ENCODE results near the gene TTBK1.
"Not testable (repeated sequence)": the region's sequence is repeated elsewhere in the genome, so short reads cannot be mapped to it uniquely, and the experiment has no call there.

Gene TTBK1

DNA sequence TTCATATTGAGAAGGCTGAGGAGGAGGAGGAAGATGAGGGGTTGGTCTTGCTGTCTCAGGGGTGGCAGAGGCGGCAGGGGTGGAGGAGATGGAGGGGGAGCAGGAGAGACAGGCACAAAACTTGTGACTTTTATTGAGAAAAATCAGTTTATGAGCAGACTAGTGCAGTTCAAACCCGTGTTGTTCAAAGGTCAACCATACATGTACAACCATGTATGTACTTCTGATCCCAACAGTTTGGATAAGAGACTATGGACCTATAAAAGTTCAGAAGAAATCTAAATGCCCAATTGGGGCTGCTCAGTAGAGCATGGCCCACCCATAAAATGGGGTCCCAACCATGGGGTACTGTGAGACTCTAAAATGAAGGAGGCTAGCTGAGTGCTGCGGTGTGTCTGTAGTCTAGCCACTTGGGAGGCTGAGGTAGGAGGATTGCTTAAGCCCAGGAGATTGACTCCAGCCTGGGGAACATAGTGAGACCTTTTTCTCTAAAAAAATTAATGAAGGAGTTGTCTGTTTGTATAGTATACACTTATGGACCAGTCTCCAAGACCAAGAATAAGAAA lies 47.1 kb downstream of the TTBK1 start:
- no peak for DNase-seq

DNA sequence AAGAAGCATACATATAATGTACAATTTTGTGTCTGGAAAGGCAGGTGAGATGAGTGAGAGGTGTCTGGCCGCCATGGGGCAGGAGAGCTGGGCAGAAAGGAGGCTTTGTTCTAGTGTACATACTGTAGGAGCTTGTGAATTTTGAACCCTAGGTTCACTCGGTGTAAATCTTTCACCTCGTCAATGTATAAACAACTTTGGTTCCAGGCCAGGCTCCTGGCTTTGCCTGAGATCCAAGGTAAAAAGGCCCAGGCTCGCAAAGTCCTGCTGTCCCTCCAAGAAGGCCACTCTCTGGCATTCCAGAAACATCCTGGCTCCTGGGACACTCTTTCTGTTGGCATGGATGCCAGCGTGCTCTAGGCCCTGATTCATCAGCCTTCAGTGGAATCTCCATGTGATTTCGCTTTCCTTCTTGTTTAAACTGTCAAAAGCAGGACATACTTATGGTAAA lies 47.6 kb downstream of the TTBK1 start:
- DNase-seq, result no peak

DNA sequence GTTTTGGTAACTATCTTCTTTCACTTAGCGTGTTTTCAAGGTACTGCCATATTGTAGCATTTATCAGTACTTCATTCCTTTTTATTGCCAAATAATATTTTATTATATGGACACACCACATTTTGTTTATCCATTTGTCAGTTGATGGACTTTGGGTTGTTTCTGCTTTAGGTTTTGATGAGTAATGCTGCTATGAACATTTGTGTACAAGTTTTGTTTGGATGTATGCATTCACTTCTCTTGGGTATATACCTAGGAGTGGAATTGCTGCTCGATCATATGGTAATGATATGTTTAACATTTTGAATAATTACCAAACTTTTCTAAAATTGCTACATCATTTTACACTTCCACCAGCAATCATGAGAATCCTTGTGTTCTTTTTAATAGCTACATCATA lies 48.4 kb downstream of the TTBK1 start:
- no peak for DNase-seq

DNA sequence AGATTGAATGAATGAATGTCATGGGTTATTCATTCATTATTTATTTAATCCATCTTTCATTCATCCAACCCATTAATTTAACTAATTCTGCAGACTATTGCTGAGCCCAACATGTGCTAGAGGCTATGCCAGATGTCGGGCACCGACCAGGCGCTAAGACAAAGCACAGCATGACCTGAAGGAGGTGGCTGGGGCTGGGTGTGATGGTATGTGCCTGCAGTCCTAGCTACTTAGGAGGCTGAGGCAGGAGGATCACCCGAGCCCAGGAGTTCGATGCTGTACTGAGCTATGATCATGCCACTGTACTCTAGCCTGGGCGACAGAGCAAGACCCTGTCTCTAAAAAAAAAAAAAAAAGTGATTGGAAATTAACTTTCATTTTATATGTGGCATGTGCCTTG lies 49.1 kb downstream of the TTBK1 start:
- no peak for DNase-seq

DNA sequence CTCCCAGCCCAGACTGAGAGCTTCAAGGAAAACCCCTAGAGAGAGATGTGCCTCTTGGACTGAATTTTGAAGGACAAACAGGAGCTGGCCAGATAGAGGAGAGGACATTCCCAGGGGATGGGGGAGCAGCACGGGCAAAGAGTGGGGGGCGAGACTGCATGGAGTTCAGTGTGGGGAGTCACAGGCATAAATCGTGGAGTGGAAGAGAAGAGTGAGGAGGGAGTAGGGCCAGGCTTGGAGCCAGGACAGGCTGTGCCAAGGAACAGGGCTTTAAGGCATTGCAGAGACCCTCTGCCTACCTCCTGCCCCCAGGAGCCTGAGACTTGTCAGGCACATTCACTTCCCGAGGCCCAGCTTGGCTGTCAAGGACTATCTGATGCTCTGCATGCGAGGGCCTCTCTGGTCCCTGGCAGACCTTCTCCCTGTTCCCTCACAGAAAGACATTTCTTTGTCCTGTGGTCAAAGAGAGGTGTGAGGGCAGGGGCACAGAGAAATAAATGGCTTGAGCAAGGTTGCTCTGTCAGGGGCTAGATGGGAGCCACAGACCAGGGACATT lies 49.6 kb downstream of the TTBK1 start:
- no peak for DNase-seq

DNA sequence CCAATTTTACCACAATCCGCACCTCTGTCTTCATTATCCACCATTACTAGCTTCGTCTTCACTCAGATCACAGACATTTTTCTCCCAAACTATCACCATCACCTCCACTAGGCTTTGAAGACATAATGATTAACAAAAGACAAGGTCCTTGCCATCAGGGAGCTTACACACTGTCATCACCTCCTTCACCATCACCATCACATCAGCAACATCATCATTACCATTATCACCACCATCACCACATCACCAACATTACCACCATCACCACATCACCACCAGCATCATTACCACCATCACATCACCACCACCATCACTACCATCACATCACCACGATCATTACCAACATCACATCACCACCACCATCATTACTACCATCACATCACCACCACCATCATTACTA lies 50.4 kb downstream of the TTBK1 start:
- DNase-seq, result no peak

DNA sequence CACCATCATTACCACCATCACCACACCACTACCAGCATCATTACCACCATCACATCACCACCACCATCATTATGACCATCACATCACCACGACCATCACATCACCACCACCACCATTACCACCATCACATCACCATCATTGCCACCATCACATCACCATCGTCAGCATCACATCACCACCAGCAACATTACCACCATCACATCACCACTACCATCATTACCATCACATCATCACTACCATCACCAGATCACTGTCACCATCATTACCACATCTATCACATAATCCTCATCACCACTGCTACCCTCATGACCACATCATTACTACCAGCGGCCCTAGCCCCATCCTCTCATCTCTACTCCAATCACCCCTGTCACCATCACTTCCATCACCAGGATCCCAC lies 51.3 kb downstream of the TTBK1 start:
- DNase-seq, result no peak

DNA sequence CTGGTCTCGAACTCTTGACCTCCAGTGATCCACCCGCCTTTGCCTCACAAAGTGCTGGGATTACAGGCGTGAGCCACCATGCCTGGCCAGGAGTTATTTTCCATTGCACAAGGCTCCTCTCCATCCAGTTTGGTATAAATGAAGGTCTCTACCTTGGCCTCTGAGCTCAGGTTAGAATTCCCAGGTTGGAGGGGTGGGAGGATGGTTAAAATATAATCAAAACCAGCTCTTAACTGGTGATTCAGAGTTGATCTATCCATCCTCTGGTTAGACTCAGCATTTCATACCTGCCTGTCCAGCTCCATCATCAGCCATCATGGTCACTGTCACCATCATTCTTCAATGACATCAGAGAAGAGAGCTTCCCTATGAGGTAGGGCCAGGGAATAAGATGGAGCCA lies 52.2 kb downstream of the TTBK1 start:
- DNase-seq, result no peak

DNA sequence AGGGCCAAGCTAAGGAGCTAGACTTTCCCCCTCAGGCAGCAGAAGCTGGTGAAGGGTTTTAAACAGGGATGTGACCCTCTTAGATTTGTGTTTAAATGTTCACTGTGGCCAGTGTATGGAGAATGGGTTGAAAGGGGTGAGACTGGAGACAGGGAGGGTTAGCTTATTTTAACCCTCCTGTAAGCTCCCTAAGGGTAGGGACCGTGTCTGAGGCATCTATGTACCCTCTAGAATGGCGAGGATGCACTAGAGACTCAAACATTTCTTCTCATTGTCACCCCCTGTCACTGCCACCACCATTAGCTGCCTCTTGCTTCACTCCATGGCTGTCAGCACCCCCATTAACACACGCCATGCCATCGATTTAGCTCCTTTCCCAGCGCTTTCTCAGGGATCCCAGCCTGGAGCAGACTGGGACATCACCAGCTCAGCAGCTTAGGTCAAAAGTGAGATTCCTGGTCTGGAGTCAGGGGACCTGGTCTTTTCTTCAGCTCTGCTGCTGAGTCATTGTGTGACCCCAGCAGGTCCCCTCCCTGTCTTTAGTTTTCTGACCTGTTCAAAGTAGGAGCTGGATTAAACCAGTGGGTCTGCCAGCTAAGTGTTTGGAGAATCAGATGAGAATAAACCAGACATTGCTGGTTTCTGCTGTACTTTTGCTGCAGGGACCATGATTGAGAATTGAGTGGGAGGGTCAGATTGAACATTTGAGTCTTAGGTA lies 53.7 kb downstream of the TTBK1 start:
- no peak for DNase-seq

DNA sequence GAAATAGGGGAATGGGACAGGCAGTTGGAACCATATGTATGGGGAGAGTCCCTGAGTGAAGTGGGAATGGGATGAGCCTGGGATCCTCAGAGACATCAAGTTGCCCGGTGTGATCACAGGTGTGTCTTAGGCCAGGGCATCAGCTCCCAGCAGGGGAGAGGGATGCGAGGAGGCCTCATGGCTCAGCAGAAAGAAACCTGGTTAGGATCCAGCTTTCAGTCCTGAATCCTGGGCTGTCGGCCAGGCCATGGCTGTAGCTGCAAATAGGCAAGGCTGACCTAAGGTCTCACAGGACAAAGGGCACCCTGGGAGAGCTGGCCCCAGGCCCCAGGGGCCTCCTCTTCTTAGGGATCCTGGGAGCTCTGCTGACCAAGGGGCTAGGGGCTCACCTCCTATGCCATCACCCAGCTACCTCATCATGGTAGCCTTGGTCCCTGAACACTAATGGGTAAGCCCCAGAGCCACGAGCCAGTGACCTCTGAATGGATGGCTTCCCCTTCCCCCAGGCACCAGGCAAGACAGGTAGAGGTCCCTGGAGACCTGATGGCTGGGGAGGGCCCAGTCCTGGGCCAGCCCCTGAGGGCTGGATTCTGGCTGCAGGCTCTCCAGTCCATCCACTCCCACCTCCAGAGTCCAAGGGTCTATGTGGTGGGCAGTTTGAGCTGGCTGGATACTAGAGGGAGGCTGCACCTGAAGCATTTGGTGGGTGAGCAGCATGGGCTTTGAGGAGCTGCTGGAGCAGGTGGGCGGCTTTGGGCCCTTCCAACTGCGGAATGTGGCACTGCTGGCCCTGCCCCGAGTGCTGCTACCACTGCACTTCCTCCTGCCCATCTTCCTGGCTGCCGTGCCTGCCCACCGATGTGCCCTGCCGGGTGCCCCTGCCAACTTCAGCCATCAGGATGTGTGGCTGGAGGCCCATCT lies 54.6 kb downstream of the TTBK1 start, which contains the start of gene SLC22A7:
Gene SLC22A7, plus strand, starts transcription at position 617 of the 921 bp plus-strand sequence. Its CDS starts 99 bp downstream, at position 716.
- no peak for DNase-seq

DNA sequence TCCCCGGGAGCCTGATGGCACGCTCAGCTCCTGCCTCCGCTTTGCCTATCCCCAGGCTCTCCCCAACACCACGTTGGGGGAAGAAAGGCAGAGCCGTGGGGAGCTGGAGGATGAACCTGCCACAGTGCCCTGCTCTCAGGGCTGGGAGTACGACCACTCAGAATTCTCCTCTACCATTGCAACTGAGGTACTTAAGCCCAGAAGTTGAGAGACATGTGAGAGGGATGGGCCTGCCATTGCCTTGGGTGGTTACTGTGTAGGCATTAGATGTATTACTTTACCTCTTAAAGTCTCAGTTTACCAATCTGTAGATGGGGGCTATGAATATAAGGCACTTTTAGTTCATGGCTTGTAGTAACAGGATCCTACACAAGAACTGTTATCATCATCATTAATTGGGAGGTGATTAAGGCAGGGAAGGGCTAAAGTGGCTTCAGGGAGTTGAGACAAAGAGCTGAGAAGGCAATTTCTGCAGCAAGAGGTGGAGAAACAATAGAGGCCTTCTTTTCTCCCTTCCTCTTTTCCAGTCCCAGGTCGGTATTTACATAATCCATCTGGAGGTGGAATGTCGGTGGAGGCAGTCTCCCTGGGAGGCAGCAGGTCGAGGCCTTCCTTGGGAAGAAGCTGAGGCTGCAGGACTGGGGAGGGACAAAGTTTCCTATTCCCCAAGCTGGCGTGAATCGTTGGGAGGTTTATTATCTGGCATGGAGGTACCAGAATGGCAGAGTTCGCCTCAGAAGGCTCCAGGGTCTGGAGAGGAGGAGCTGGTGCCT lies 55.5 kb downstream of the TTBK1 start:
- DNase-seq, result no peak

DNA sequence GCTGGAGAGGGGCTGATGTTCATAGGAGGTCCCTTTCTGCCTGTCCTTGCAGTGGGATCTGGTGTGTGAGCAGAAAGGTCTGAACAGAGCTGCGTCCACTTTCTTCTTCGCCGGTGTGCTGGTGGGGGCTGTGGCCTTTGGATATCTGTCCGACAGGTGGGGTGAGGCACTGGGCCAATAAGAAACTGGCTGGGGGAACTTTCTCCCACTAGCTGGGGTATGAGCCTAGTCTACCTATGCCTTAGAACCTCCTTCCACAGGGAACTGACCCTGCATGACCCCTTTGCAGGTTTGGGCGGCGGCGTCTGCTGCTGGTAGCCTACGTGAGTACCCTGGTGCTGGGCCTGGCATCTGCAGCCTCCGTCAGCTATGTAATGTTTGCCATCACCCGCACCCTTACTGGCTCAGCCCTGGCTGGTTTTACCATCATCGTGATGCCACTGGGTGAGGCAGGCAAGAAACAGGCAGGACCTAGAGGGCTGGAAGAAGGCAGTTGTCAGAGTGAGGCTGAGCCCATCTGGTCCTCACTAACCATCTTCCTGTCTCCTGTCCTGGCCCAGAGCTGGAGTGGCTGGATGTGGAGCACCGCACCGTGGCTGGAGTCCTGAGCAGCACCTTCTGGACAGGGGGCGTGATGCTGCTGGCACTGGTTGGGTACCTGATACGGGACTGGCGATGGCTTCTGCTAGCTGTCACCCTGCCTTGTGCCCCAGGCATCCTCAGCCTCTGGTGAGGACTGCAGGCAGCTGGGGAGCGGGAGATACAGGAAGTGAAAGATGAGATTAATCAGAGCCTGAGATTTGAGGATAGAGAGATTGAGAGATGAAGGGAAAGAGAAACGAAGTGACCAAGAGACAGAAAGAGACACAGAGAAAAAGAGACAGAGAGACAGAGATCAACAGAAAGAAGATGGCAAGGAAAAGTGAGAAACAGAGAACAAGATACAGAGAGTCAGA lies 56.3 kb downstream of the TTBK1 start:
- DNase-seq, result no peak

DNA sequence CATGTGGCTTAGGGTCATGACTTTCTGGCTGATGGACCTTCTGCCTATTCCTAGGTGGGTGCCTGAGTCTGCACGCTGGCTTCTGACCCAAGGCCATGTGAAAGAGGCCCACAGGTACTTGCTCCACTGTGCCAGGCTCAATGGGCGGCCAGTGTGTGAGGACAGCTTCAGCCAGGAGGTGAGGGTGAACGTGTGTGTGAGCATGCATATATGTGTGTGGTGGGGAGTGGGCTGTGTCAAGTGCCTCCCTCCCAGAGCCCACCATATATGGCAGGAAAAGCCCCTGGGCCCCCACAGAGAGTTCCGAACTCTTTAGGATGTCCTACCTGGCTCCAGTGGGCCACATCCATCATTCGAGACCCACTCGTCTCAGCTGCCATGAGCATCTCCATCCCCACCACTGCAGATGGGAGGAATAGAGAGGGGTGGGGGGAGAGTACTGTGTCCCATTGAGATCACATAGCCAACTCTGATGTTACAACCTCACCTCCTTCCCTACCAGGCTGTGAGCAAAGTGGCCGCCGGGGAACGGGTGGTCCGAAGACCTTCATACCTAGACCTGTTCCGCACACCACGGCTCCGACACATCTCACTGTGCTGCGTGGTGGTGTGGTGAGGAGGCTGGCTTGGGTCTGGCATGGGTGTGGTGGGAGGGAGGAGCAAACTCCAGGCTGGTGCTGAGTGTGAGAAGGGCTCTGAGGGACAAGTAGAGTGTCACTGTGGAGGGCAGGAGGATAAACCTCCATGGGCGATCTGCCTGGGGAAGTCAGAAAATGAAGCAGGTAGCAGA lies 58.0 kb downstream of the TTBK1 start:
- no peak for DNase-seq

DNA sequence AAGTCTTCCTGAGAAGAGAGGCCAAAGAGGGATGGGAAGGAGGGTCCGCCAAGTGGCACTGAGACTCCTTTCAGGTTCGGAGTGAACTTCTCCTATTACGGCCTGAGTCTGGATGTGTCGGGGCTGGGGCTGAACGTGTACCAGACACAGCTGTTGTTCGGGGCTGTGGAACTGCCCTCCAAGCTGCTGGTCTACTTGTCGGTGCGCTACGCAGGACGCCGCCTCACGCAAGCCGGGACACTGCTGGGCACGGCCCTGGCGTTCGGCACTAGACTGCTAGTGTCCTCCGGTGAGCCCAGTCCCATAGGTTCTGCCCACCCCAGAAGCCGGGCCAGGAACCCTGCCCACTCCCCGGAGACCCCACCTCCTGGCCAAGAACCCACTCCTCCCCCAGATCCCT lies 58.8 kb downstream of the TTBK1 start:
- DNase-seq, result no peak

DNA sequence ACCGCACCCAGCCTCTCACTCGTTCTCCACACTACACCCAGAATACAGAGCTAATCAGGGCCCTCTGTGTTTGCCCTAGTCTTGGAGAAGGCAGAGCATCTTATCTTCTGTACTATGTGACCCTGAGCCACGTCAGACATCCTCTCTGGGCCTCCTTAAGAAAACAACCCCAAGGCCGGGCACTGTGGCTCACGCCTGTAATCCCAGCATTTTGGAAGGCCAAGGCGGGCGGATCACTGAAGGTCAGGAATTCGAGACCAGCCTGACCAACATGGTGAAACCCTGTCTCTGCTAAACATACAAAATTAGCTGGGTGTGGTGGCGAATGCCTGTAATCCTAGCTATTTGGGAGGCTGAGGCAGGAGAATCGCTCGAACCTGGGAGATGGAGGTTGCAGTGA lies 59.7 kb downstream of the TTBK1 start:
- not testable (repeated sequence) for DNase-seq

DNA sequence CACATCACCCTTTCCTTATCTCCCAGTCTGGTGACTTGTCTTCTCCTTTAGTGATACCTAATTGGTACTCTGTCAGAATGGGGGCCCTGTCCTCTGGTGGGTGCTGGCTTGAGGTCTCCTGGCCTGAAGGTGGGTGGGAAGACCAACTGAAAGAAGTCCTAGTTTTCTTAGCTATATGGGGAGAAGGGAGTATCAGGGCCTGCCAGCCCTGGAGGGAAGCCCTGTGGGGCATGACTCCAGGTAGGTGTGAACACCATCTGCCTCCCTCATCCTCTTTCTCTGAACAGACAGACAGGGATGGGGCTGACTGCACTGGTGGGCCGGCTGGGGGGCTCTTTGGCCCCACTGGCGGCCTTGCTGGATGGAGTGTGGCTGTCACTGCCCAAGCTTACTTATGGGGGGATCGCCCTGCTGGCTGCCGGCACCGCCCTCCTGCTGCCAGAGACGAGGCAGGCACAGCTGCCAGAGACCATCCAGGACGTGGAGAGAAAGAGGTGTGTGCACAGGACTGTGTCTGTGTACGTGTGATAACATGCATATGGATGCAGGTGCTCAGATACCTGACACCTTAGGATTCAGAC lies 60.6 kb downstream of the TTBK1 start:
- no peak for DNase-seq

DNA sequence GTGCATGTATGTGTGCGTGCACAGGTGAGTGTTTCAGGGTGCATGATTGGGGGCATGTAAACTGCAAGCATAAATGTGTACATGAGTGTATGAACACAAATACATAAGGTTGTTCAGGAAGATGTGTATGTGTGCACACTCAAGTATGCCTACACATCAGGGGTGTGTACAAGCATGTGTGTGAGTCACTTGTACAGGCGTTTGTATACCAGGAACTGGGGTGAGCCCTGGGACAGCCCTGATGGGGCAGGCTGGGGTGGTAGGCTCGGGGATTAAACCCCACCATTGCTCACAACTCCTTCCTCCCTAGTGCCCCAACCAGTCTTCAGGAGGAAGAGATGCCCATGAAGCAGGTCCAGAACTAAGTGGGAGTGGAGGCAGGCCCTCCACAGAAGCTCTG lies 61.1 kb downstream of the TTBK1 start:
- no peak for DNase-seq

DNA sequence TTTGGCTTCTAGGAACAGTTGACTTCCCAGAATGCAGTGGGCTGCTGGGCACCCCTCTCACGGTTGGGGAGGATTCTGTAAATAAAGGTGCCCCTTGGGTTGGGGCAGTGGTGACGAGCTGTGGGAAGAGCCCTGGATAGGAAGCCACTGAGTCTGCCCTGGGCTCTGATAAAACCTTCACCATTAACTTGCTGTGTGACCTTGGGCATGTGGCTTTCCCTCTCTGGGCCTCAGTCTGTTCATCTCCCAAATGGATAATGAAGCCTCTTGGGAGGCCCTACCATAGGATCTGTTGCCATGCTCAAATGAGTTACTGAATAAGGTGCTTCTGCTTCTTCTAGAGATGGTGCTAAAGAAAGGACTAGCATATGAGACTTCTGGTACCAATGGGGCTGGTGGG lies 61.6 kb downstream of the TTBK1 start:
- no peak for DNase-seq

DNA sequence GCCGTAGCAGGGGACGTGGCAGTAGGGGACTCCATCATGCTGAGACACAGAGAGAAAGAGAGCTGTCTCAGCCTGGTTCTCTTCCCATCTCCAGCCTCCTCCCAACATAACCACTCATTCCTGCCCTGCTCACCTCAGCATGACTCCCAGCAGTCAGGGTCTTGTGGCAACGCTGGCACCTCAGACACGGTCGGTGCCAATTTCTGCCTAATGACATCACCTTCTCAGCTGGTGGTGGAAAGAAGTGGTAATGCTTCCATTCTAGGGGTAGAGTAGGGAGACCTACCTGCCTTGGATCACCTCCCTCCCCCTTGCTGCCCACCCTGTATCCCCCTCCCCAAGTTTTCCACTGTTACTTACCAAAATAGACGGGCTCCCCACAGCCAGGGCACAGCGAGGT lies 62.8 kb downstream of the TTBK1 start:
- DNase-seq, result no peak

DNA sequence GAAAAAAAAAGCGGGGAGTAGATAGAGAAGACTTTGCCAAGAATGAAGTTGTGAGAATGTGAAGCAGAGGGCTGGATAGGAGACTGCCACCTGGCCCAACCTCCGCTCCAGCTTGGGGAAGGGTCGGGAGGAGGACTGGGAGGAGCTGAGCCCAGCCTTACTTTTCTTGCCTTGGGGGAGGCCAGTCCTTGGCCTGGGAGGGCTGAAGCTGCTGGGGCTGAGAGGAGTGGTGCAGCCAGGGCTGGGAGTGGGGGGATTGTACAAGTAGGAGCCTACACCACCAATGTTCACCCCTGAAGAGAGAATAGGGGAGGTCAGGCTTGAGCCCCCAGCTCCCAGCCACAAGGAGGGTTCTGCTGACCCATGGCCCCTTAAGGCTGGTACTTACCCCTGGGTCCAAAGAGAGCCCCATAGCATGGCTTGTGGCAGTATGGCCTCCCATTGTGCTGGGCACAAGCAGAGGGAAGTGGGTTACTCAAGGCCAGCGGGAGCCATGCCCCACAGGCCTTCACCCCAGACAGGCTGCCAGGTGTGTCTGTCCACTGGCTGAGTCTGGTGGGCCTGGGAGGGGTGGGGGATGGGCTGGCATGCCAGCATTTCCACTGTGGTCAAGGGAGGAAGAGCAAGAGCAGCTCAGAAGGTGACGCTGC lies 64.3 kb downstream of the TTBK1 start:
- DNase-seq, result no peak

Measured in T1000 (cell line).